Brain microvascular endothelial cell (primary cell): ENCODE results near the gene THSD4.

Source experiments
- DNase-seq: peaks from one replicate; pipeline ENCODE4 v3.0.0-alpha.2; 2020
- H3K27ac ChIP-seq: fragments of 250-450 bp; sonication (Bioruptor Pico); 2 replicates; pipeline ENCODE4 v1.5.1; 2020; ENCODE audit warnings: mild to moderate bottlenecking, moderate library complexity
- H3K27me3 ChIP-seq: fragments of 250-450 bp; sonication (Bioruptor Pico); replicated peaks from 2 replicates; pipeline ENCODE4 v1.5.1; 2020; ENCODE audit warnings: mild to moderate bottlenecking
- H3K36me3 ChIP-seq: fragments of 250-450 bp; sonication (Bioruptor Pico); replicated peaks from 2 replicates; pipeline ENCODE4 v1.5.1; 2020; ENCODE audit warnings: mild to moderate bottlenecking
- H3K4me3 ChIP-seq: 2 replicates; pipeline ENCODE4 v1.5.1; 2011; ENCODE audit warnings: low read depth, mild to moderate bottlenecking, control low read depth, low read length, moderate library complexity
- in situ Hi-C: cut with HindIII; loops from 2 replicates; pipeline ENCODE4 v1.10.0; 2017; ENCODE audit warnings: low sequenced_read_pairs, low pct_ligation_motif_present
- TF ChIP-seq, protein P1 (sequence below): IDR thresholded peaks from 2 replicates; pipeline ENCODE4 v1.5.1; 2011; ENCODE audit warnings: low read depth, mild to moderate bottlenecking, moderate library complexity, low read length, control low read depth, inconsistent platforms; ENCODE audit errors: missing control alignments

The THSD4 gene

GRCh38 chr15:71825021-71825730 is 709.9 kb downstream of the THSD4 start:
- Histone ChIP-seq H3K27ac (no peak overlapping the region), H3K4me3 (no peak overlapping the region), H3K27me3 (no peaks in the 10 kb centered on the region), H3K36me3 (peaks cover 45% of the 10 kb centered on the region)
- TF ChIP-seq, protein P1, sequence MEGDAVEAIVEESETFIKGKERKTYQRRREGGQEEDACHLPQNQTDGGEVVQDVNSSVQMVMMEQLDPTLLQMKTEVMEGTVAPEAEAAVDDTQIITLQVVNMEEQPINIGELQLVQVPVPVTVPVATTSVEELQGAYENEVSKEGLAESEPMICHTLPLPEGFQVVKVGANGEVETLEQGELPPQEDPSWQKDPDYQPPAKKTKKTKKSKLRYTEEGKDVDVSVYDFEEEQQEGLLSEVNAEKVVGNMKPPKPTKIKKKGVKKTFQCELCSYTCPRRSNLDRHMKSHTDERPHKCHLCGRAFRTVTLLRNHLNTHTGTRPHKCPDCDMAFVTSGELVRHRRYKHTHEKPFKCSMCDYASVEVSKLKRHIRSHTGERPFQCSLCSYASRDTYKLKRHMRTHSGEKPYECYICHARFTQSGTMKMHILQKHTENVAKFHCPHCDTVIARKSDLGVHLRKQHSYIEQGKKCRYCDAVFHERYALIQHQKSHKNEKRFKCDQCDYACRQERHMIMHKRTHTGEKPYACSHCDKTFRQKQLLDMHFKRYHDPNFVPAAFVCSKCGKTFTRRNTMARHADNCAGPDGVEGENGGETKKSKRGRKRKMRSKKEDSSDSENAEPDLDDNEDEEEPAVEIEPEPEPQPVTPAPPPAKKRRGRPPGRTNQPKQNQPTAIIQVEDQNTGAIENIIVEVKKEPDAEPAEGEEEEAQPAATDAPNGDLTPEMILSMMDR, result no peak
- no peak for DNase-seq
- in situ Hi-C loops, result no loop called here

- DNase-seq, result no peak
- Histone ChIP-seq H3K4me3 (no peak overlapping the region), H3K36me3 (peaks cover 45% of the 10 kb centered on the region), H3K27me3 (no peaks in the 10 kb centered on the region), H3K27ac (no peak overlapping the region)
- TF ChIP-seq, protein P1, result no peak
- in situ Hi-C loops, result no loop called here
Observed at GRCh38 chr15:71826196-71826595, 710.9 kb downstream of the THSD4 start.

GRCh38 chr15:71830981-71831380 is 715.7 kb downstream of the THSD4 start:
- DNase-seq, result no peak
- in situ Hi-C loops, result no loop called here

More at GRCh38 chr15:71830981-71831380, 715.7 kb downstream of the THSD4 start:
- TF ChIP-seq, protein P1, result no peak
- Histone ChIP-seq H3K36me3 (peaks cover 29% of the 10 kb centered on the region), H3K27ac (no peak overlapping the region), H3K27me3 (no peaks in the 10 kb centered on the region), H3K4me3 (no peak overlapping the region)
